ENCODE measurements around the gene SRR.

- TF ChIP-seq, protein P1, sequence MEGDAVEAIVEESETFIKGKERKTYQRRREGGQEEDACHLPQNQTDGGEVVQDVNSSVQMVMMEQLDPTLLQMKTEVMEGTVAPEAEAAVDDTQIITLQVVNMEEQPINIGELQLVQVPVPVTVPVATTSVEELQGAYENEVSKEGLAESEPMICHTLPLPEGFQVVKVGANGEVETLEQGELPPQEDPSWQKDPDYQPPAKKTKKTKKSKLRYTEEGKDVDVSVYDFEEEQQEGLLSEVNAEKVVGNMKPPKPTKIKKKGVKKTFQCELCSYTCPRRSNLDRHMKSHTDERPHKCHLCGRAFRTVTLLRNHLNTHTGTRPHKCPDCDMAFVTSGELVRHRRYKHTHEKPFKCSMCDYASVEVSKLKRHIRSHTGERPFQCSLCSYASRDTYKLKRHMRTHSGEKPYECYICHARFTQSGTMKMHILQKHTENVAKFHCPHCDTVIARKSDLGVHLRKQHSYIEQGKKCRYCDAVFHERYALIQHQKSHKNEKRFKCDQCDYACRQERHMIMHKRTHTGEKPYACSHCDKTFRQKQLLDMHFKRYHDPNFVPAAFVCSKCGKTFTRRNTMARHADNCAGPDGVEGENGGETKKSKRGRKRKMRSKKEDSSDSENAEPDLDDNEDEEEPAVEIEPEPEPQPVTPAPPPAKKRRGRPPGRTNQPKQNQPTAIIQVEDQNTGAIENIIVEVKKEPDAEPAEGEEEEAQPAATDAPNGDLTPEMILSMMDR (conservative IDR thresholded peaks at IDR 0.05; ENCODE audit: low read length) = no peak
- no peak for TF ChIP-seq EZH2phosphoT487 (IDR thresholded peaks at IDR 0.05; ENCODE audit: borderline replicate concordance)
Measured at GRCh38 chr17:2304931-2305330, 1.2 kb downstream of the SRR start.

Data from Loucy (cell line).